Measurements from ENCODE around the gene SLC26A1. TPM values are rescaled to one million over a fixed set of nuclear protein-coding genes. Genes with fewer than 3 reads are reported as not detected.

Gene SLC26A1
- total and polyA plus RNA-seq, 2 experiments from 2014 or later: 0.22 to 1.8 TPM

- Histone ChIP-seq H3K36me3 (ENCODE audit: low read depth) (no peaks in the 10 kb centered on the region), H4K20me1 (ENCODE audit: insufficient read depth) (no peaks in the 10 kb centered on the region), H3K4me3 (no peak overlapping the region), H3K79me2 (ENCODE audit: insufficient read depth) (no peaks in the 10 kb centered on the region), H3K9me3 (ENCODE audit: low read depth) (no peaks in the 10 kb centered on the region), H3K9me2 (ENCODE audit: insufficient read depth) (no peaks in the 10 kb centered on the region), H3F3A (ENCODE audit: insufficient read depth) (no peaks in the 10 kb centered on the region), H3K9ac (no peak overlapping the region), H2AFZ (no peak overlapping the region), H3K4me2 (ENCODE audit: unreplicated experiment) (no peak overlapping the region), H3K27ac (no peak overlapping the region), H3K4me1 (ENCODE audit: insufficient read depth) (0 out of 2 replicates have a peak, but pooled peaks cover 3% of the 10 kb centered on the region), H3K27me3 (replicated peaks; ENCODE audit: insufficient read depth) (no peaks in the 10 kb centered on the region)
- WGBS, 2 experiments (ENCODE audit: low coverage in 1 of 2, low lambda C conversion rate in 2 of 2, missing lambda C conversion rate in 2 of 2): 90 to 94% methylated on average over 33 to 36 of the region's 36 CpGs
- DNase-seq: no peak
- in situ Hi-C loops (cut with MboI): no loop called here
- TF ChIP-seq EZH2phosphoT487 (IDR thresholded peaks at IDR 0.05; ENCODE audit: insufficient read depth, low read depth): no peak
- TF ChIP-seq EZH2 (IDR thresholded peaks at IDR 0.05; ENCODE audit: insufficient read depth, poor library complexity, severe bottlenecking): no peak
These were observed 21.3 kb upstream of the SLC26A1 start for GRCh38 chr4:1014291-1015167.

GRCh38 chr4:1013225-1014073 is 20.2 kb upstream of the SLC26A1 start:
- no peaks in the 10 kb centered on the region for H3K9me3 ChIP-seq (ENCODE audit: low read depth)
- H3K9ac ChIP-seq: no peak overlapping the region
- H3K27ac ChIP-seq: no peak overlapping the region
- H3K4me3 ChIP-seq: no peak overlapping the region
- H3F3A ChIP-seq (ENCODE audit: insufficient read depth): no peaks in the 10 kb centered on the region
- H3K9me2 ChIP-seq (ENCODE audit: insufficient read depth): no peaks in the 10 kb centered on the region
- no peak overlapping the region for H3K4me2 ChIP-seq (ENCODE audit: unreplicated experiment)
- H3K27me3 ChIP-seq (replicated peaks; ENCODE audit: insufficient read depth): no peaks in the 10 kb centered on the region; the same call in none of the 2 replicates
- H3K4me1 ChIP-seq (ENCODE audit: insufficient read depth): 0 out of 2 replicates have a peak, but pooled peaks cover 3% of the 10 kb centered on the region
- no peaks in the 10 kb centered on the region for H3K36me3 ChIP-seq (ENCODE audit: low read depth)
- no peaks in the 10 kb centered on the region for H4K20me1 ChIP-seq (ENCODE audit: insufficient read depth)
- in situ Hi-C loops (cut with MboI): no loop called here
- H2AFZ ChIP-seq: no peak overlapping the region
- WGBS, 2 experiments (ENCODE audit: low coverage in 1 of 2, low lambda C conversion rate in 2 of 2, missing lambda C conversion rate in 2 of 2): 95 to 96% methylated on average over 34 to 40 of the region's 43 CpGs
- TF ChIP-seq EZH2 (IDR thresholded peaks at IDR 0.05; ENCODE audit: insufficient read depth, poor library complexity, severe bottlenecking): no peak
- TF ChIP-seq EZH2phosphoT487 (IDR thresholded peaks at IDR 0.05; ENCODE audit: insufficient read depth, low read depth): no peak
- DNase-seq: no peak
- no peaks in the 10 kb centered on the region for H3K79me2 ChIP-seq (ENCODE audit: insufficient read depth)

DNA sequence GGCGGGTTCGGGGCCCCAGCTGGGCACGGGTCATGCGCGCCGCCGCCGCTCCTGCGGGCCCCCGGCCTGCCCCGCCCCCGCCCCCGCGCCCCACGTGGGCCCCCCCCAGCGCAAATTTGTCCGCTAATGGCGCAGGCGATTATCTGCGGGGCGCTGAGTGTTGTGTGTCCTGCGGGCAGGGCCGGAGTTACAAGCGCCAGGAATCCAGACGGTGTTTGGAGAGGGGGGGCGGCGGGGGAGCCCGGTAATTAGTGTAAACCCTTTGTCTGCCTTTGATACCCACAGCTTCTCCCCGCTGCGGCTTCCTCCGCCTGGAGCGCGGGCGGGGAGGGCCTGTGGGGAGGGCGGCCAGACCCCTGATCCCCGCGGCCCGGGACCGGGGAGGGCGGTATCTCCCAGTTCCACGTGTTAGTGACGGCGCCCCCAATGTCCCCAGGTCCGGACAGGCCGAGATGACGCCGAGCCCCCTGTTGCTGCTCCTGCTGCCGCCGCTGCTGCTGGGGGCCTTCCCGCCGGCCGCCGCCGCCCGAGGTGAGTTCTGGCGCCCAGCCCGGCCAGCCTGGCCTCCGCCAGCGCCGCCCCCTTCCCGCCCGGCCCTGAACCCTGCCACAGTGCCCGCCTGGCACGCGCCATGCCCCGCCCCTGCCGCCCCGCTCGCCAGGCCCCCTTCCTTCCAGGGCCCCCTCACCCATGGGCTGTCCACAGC is 19.0 kb upstream of the SLC26A1 start:
- Histone ChIP-seq H3K27ac (no peak overlapping the region), H4K20me1 (ENCODE audit: insufficient read depth) (no peaks in the 10 kb centered on the region), H3K36me3 (ENCODE audit: low read depth) (no peaks in the 10 kb centered on the region), H3K9ac (peak overlapping the region; percentile 76), H3K27me3 (replicated peaks; ENCODE audit: insufficient read depth) (peaks cover 2% of the 10 kb centered on the region), H3K4me1 (ENCODE audit: insufficient read depth) (0 out of 2 replicates have a peak, but pooled peaks cover 3% of the 10 kb centered on the region), H3F3A (ENCODE audit: insufficient read depth) (no peaks in the 10 kb centered on the region), H3K9me3 (ENCODE audit: low read depth) (no peaks in the 10 kb centered on the region), H3K4me3 (peak overlapping the region; percentile 77), H2AFZ (no peak overlapping the region; the same call in 1 of the 2 replicates), H3K9me2 (ENCODE audit: insufficient read depth) (no peaks in the 10 kb centered on the region), H3K4me2 (ENCODE audit: unreplicated experiment) (peak overlapping the region; percentile 67), H3K79me2 (ENCODE audit: insufficient read depth) (no peaks in the 10 kb centered on the region)
- DNase-seq: peak; percentile 66
- TF ChIP-seq EZH2 (IDR thresholded peaks at IDR 0.05; ENCODE audit: insufficient read depth, poor library complexity, severe bottlenecking) (no peak), EZH2phosphoT487 (IDR thresholded peaks at IDR 0.05; ENCODE audit: insufficient read depth, low read depth) (no peak)
- 0 to 14% methylated on average over 7 to 50 of the region's 69 CpGs for WGBS, 2 experiments (ENCODE audit: low coverage in 1 of 2, low lambda C conversion rate in 2 of 2, missing lambda C conversion rate in 2 of 2)
- in situ Hi-C loops (cut with MboI): no loop called here

- no peak overlapping the region for H2AFZ ChIP-seq
- TF ChIP-seq EZH2 (IDR thresholded peaks at IDR 0.05; ENCODE audit: insufficient read depth, poor library complexity, severe bottlenecking) (no peak), EZH2phosphoT487 (IDR thresholded peaks at IDR 0.05; ENCODE audit: insufficient read depth, low read depth) (no peak)
- 0% methylated on average over 16 of the region's 69 CpGs; no CpG with 5 or more reads in 1 of the 2 experiments for WGBS, 2 experiments (ENCODE audit: low coverage in 1 of 2, low lambda C conversion rate in 2 of 2, missing lambda C conversion rate in 2 of 2)
- H3K36me3 ChIP-seq (ENCODE audit: low read depth): no peaks in the 10 kb centered on the region
- no peaks in the 10 kb centered on the region for H3K9me3 ChIP-seq (ENCODE audit: low read depth)
- in situ Hi-C loops (cut with MboI): no loop called here
- H3K27me3 ChIP-seq (replicated peaks; ENCODE audit: insufficient read depth): peaks cover 5% of the 10 kb centered on the region
- no peak for DNase-seq
- no peak overlapping the region for H3K27ac ChIP-seq
- no peak overlapping the region for H3K9ac ChIP-seq
- 0 out of 2 replicates have a peak, but pooled peaks cover 3% of the 10 kb centered on the region for H3K4me1 ChIP-seq (ENCODE audit: insufficient read depth)
- H4K20me1 ChIP-seq (ENCODE audit: insufficient read depth): no peaks in the 10 kb centered on the region
- H3K9me2 ChIP-seq (ENCODE audit: insufficient read depth): no peaks in the 10 kb centered on the region
- no peak overlapping the region for H3K4me2 ChIP-seq (ENCODE audit: unreplicated experiment)
- H3F3A ChIP-seq (ENCODE audit: insufficient read depth): no peaks in the 10 kb centered on the region
- H3K79me2 ChIP-seq (ENCODE audit: insufficient read depth): no peaks in the 10 kb centered on the region
- H3K4me3 ChIP-seq: no peak overlapping the region
These were observed 18.4 kb upstream of the SLC26A1 start for GRCh38 chr4:1011666-1012033.
